Esophagus squamous epithelium (tissue), 5 donors: ENCODE measurements around the gene ARHGDIB. TPM values are rescaled to one million over a fixed set of nuclear protein-coding genes. Genes with fewer than 3 reads are reported as not detected.

ENCODE experiments used
- DNase-seq: peaks from one replicate; lab custom pipeline; 2025; lab: John Stamatoyannopoulos, UW
- H3K27ac ChIP-seq, 4 donors: fragments of 200-600 bp; sonication (generic); one replicate each; pipeline ENCODE4 v1.5.1; 2016 to 2019; ENCODE audit warnings: mild to moderate bottlenecking in 1 of 4
- H3K27me3 ChIP-seq, 4 donors: fragments of 200-600 bp; sonication (generic); 1 replicate in 3 of 4; 2 replicates in 1 of 4; pipeline versions ENCODE4 v1.5.1 to v1.6.0; 2017 to 2021; ENCODE audit warnings: antibody characterized with exemption in 1 of 4
- H3K36me3 ChIP-seq, 3 donors: fragments of 200-600 bp; sonication (generic); one replicate each; pipeline ENCODE4 v1.5.1; 2016 to 2019
- H3K4me1 ChIP-seq, 3 donors: fragments of 200-600 bp; sonication (generic); one replicate each; pipeline ENCODE4 v1.5.1; 2017 to 2019
- H3K4me3 ChIP-seq, 4 donors: fragments of 200-600 bp; sonication (generic); 1 replicate in 3 of 4; 2 replicates in 1 of 4; pipeline ENCODE4 v1.5.1; 2016 to 2019; ENCODE audit warnings: mild to moderate bottlenecking in 2 of 4, moderate library complexity in 1 of 4
- H3K9me3 ChIP-seq, 3 donors: fragments of 200-600 bp; sonication (generic); one replicate each; pipeline ENCODE4 v1.5.1; 2016 to 2019
- CTCF ChIP-seq, 6 experiments: fragments of 450-650 bp in 4 of 6; fragments of 200-600 bp in 2 of 6; sonication (generic) in 2 of 6; IDR thresholded peaks; one replicate each; pipeline ENCODE4 v1.5.1; 2016 to 2019; ENCODE audit warnings: antibody characterized with exemption in 6 of 6, mild to moderate bottlenecking in 4 of 6, moderate library complexity in 4 of 6
- POLR2A ChIP-seq, 4 donors: fragments of 450-650 bp; IDR thresholded peaks; one replicate each; pipeline ENCODE4 v1.6.1; 2017; ENCODE audit warnings: antibody characterized with exemption in 4 of 4, mild to moderate bottlenecking in 4 of 4, moderate library complexity in 3 of 4
- WGBS, 2 donors: methylation state at CpG; one replicate each; pipeline ENCODE4 v1.1.5; 2018; 5-methylcytosine and 5-hydroxymethylcytosine counted together
- intact Hi-C: fragments of 100-400 bp; cut with DNase I; formaldehyde crosslinking; loops from one replicate; pipeline ENCODE4 v1.15.0; 2022
- total RNA-seq, 4 donors: library from RNA; depleted of rRNA; stranded (reverse); fragments of >200 nt; gene quantifications; one replicate each; pipeline ENCODE4 v1.1.0, GENCODE V29; 2016
- donor health status: DM: yes; HTN: yes; CAD: no.

ARHGDIB gene
- total RNA-seq, 4 donors from 2014 or later: 17.2 to 91.1 (median 62.0) TPM

GRCh38 chr12:14988035-14988434 lies 26.6 kb upstream of the ARHGDIB start:
- TF ChIP-seq CTCF (IDR thresholded peaks at IDR 0.05) (no peak), POLR2A (IDR thresholded peaks at IDR 0.05) (no peak)
- Histone ChIP-seq H3K9me3 (no peaks in the 10 kb centered on the region), H3K4me3 (no peak overlapping the region), H3K36me3 (no peaks in the 10 kb centered on the region), H3K4me1 (no peaks in the 10 kb centered on the region), H3K27me3 (no peaks in the 10 kb centered on the region), H3K27ac (no peak overlapping the region)
- intact Hi-C loops: no loop called here
- DNase-seq: no peak
- 64 to 71% methylated on average over 3 of the region's 3 CpGs for WGBS, 2 donors

- intact Hi-C loops: no loop called here
- WGBS, 2 donors: 67 to 68% methylated on average over 4 of the region's 4 CpGs
- TF ChIP-seq POLR2A (IDR thresholded peaks at IDR 0.05) (no peak), CTCF (IDR thresholded peaks at IDR 0.05) (no peak)
- no peak overlapping the region for H3K4me3 ChIP-seq
- no peaks in the 10 kb centered on the region for H3K4me1 ChIP-seq
- H3K36me3 ChIP-seq: no peaks in the 10 kb centered on the region
- no peak for DNase-seq
- no peak overlapping the region for H3K27ac ChIP-seq
- H3K27me3 ChIP-seq: no peaks in the 10 kb centered on the region
- no peaks in the 10 kb centered on the region for H3K9me3 ChIP-seq
Observed at GRCh38 chr12:14986449-14986848, 25.0 kb upstream of the ARHGDIB start.

- no peak for DNase-seq
- H3K27ac ChIP-seq: no peak overlapping the region
- no peaks in the 10 kb centered on the region for H3K36me3 ChIP-seq
- no peaks in the 10 kb centered on the region for H3K9me3 ChIP-seq
- TF ChIP-seq POLR2A (IDR thresholded peaks at IDR 0.05): no peak
- 68 to 73% methylated on average over 1 of the region's 1 CpG for WGBS, 2 donors
- H3K27me3 ChIP-seq: no peaks in the 10 kb centered on the region
- no peak overlapping the region for H3K4me3 ChIP-seq
- intact Hi-C loops: no loop called here
- H3K4me1 ChIP-seq: no peaks in the 10 kb centered on the region
Observed at GRCh38 chr12:14984766-14985285, 23.4 kb upstream of the ARHGDIB start.

GRCh38 chr12:14984036-14984435 lies 22.6 kb upstream of the ARHGDIB start:
- H3K4me3 ChIP-seq: no peak overlapping the region
- intact Hi-C loops: no loop called here
- 47 to 50% methylated on average over 1 of the region's 1 CpG for WGBS, 2 donors
- TF ChIP-seq POLR2A (IDR thresholded peaks at IDR 0.05) (no peak), CTCF (IDR thresholded peaks at IDR 0.05) (no peak)
- no peak for DNase-seq
- H3K27ac ChIP-seq: no peak overlapping the region
- no peaks in the 10 kb centered on the region for H3K27me3 ChIP-seq
- H3K36me3 ChIP-seq: no peaks in the 10 kb centered on the region
- no peaks in the 10 kb centered on the region for H3K4me1 ChIP-seq
- no peaks in the 10 kb centered on the region for H3K9me3 ChIP-seq

GRCh38 chr12:14982991-14983390 lies 21.6 kb upstream of the ARHGDIB start:
- Histone ChIP-seq H3K27ac (no peak overlapping the region), H3K4me3 (no peak overlapping the region), H3K9me3 (no peaks in the 10 kb centered on the region), H3K4me1 (no peaks in the 10 kb centered on the region), H3K36me3 (no peaks in the 10 kb centered on the region), H3K27me3 (no peaks in the 10 kb centered on the region)
- TF ChIP-seq CTCF (IDR thresholded peaks at IDR 0.05) (no peak), POLR2A (IDR thresholded peaks at IDR 0.05) (no peak)
- no peak for DNase-seq
- 29 to 33% methylated on average over 2 of the region's 2 CpGs for WGBS, 2 donors
- intact Hi-C loops: no loop called here

GRCh38 chr12:14982562-14982961 lies 21.2 kb upstream of the ARHGDIB start:
- intact Hi-C loops: no loop called here
- Histone ChIP-seq H3K4me3 (no peak overlapping the region), H3K4me1 (no peaks in the 10 kb centered on the region), H3K9me3 (no peaks in the 10 kb centered on the region), H3K27me3 (no peaks in the 10 kb centered on the region), H3K36me3 (no peaks in the 10 kb centered on the region), H3K27ac (no peak overlapping the region)
- whole genome bisulfite sequencing, 2 donors: 61 to 70% methylated on average over 1 of the region's 1 CpG
- no peak for DNase-seq
- TF ChIP-seq CTCF (IDR thresholded peaks at IDR 0.05) (no peak), POLR2A (IDR thresholded peaks at IDR 0.05) (no peak)
